PC-9 (cell line): ENCODE data around the gene PDE6C. TPM values are rescaled to one million over a fixed set of nuclear protein-coding genes. Genes with fewer than 3 reads are reported as not detected.

Source experiments
- BruUV-seq: library from RNA; stranded (reverse); fragments of 400-500 nt; replicated peaks from 2 replicates; lab custom pipeline; 2021; lab: Mats Ljungman, UMichigan
- CTCF ChIA-PET: fragments of 300-600 bp; sonication (Branson Sonifier 250); formaldehyde crosslinking; loops from one replicate; lab custom pipeline; 2022; ENCODE audit warnings: antibody characterized with exemption; lab: Charles Lee
- POLR2A ChIA-PET: fragments of 300-600 bp; sonication (Branson Sonifier 250); formaldehyde crosslinking; loops from one replicate; lab custom pipeline; 2022; ENCODE audit warnings: antibody characterized with exemption; ENCODE audit not compliant: unreplicated experiment; lab: Charles Lee
- DNase-seq, 2 experiments: peaks; one replicate each; pipeline versions ENCODE4 v3.0.0 to v3.0.0-alpha.2; 2015 to 2022; ENCODE audit warnings: mixed read lengths in 1 of 2
- H2AFZ ChIP-seq: fragments of 200-600 bp; sonication (generic); 2 replicates; pipeline ENCODE4 v1.8.1; 2017; ENCODE audit warnings: antibody characterized with exemption
- H3F3A ChIP-seq: fragments of 200-600 bp; sonication (generic); 2 replicates; pipeline ENCODE4 v1.8.1; 2017; ENCODE audit warnings: antibody characterized with exemption, mild to moderate bottlenecking, low read depth; ENCODE audit not compliant: insufficient read depth
- H3K27ac ChIP-seq: fragments of 200-600 bp; sonication (generic); 2 replicates; pipeline ENCODE4 v1.6.1; 2016; ENCODE audit warnings: mixed run types
- H3K27me3 ChIP-seq: fragments of 200-600 bp; sonication (generic); 2 replicates; pipeline ENCODE4 v1.6.1; 2016; ENCODE audit warnings: low read depth, mixed run types; ENCODE audit not compliant: insufficient read depth
- H3K36me3 ChIP-seq: fragments of 200-600 bp; sonication (generic); 2 replicates; pipeline ENCODE4 v1.6.1; 2016; ENCODE audit warnings: low read depth, mixed run types
- H3K4me1 ChIP-seq: fragments of 200-600 bp; sonication (generic); replicated peaks from 2 replicates; pipeline ENCODE4 v1.6.1; 2016; ENCODE audit warnings: mixed run types; ENCODE audit not compliant: insufficient read depth
- H3K4me2 ChIP-seq: fragments of 200-600 bp; sonication (generic); 2 replicates; pipeline ENCODE4 v1.6.1; 2017; ENCODE audit warnings: mixed run types
- H3K4me3 ChIP-seq: fragments of 200-600 bp; sonication (generic); 2 replicates; pipeline ENCODE4 v1.6.1; 2016; ENCODE audit warnings: mixed run types
- H3K79me2 ChIP-seq: fragments of 200-600 bp; sonication (generic); 2 replicates; pipeline ENCODE4 v1.6.1; 2017; ENCODE audit warnings: low read depth, mixed run types
- H3K9me2 ChIP-seq: fragments of 200-600 bp; sonication (generic); 2 replicates; pipeline ENCODE4 v1.8.1; 2017; ENCODE audit warnings: mild to moderate bottlenecking; ENCODE audit not compliant: insufficient read depth
- H3K9me3 ChIP-seq: fragments of 200-600 bp; sonication (generic); 2 replicates; pipeline ENCODE4 v1.8.1; 2016; ENCODE audit warnings: low read depth; ENCODE audit not compliant: insufficient read depth
- H4K20me1 ChIP-seq: fragments of 200-600 bp; sonication (generic); 2 replicates; pipeline ENCODE4 v1.8.1; 2017; ENCODE audit not compliant: insufficient read depth
- EZH2 ChIP-seq: fragments of 200-600 bp; sonication (generic); IDR thresholded peaks from 2 replicates; pipeline ENCODE4 v1.8.0; 2017; ENCODE audit warnings: antibody characterized with exemption, low read depth
- intact Hi-C: fragments of 100-400 bp; cut with micrococcal nuclease; formaldehyde crosslinking; loops from one replicate; pipeline ENCODE4 v1.10.0; 2022; ENCODE audit not compliant: unreplicated experiment
- total RNA-seq: library from RNA; stranded (reverse); gene quantifications from 2 replicates; pipeline ENCODE4 v1.2.3, GENCODE V29; 2021
- TF ChIP-seq, protein P1 (sequence below): fragments of 200-600 bp; sonication (generic); conservative IDR thresholded peaks from 2 replicates; pipeline ENCODE4 v1.6.1; 2017; ENCODE audit warnings: mixed run types, antibody characterized with exemption, mild to moderate bottlenecking, moderate library complexity

PDE6C gene
- total RNA-seq, 1 experiment from 2014 or later: not detected

DNA sequence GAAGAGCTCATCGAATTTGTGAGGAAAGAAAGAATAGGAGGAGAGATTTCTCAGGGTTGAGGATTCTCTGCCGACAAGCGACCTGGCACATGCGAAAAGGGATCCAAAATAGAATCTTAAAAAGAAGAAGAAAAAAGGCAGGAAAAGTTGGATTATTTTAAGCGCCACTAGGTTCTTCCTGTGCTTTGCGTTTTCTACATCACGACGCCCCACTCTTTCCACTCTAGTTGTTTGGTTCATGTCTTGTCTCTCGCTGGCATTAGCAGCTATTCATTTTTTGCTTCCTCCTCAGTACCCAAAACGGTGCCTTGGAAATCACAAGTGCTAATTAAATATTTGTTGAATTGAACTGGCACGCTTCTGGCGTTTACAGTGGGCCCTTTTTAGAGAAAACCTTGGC lies 90.7 kb downstream of the PDE6C start:
- no TSS peak for BruUV-seq

DNA sequence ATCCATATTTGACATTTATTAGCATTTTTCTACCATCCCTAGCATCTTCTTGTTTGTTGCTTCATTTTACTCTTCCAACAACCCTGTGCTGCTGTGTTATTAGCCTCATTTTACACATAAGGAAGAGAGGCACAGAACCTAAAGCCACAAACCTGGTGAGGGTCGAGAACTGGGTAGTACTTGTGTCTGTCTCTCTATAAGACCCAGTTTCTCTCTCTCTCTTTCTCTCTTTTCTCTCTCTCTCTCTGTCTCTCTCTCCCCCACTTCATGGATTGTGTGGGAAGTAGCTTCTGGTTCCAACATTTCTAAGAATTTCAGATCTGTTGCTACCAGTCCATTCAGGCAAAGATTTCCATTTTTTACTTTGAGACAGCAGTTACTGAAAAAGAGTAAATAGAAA lies 91.5 kb downstream of the PDE6C start:
- H2AFZ ChIP-seq: 0 out of 2 replicates have a peak overlapping the region, but pooled peaks have one; percentile 52
- no TSS peak for BruUV-seq
- TF ChIP-seq EZH2: no peak
- TF ChIP-seq, protein P1, sequence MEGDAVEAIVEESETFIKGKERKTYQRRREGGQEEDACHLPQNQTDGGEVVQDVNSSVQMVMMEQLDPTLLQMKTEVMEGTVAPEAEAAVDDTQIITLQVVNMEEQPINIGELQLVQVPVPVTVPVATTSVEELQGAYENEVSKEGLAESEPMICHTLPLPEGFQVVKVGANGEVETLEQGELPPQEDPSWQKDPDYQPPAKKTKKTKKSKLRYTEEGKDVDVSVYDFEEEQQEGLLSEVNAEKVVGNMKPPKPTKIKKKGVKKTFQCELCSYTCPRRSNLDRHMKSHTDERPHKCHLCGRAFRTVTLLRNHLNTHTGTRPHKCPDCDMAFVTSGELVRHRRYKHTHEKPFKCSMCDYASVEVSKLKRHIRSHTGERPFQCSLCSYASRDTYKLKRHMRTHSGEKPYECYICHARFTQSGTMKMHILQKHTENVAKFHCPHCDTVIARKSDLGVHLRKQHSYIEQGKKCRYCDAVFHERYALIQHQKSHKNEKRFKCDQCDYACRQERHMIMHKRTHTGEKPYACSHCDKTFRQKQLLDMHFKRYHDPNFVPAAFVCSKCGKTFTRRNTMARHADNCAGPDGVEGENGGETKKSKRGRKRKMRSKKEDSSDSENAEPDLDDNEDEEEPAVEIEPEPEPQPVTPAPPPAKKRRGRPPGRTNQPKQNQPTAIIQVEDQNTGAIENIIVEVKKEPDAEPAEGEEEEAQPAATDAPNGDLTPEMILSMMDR: no peak
- H3F3A ChIP-seq: peaks cover 6% of the 10 kb centered on the region; the same call in 1 of the 2 replicates
- ChIA-PET CTCF (no interaction called here), POLR2A (interaction anchor here (0.8 kb wide), 1 partner anchor 9 kb away, joined by 5 read pairs; no protein-coding TSS in a partner anchor)
- H4K20me1 ChIP-seq: no peaks in the 10 kb centered on the region
- H3K27ac ChIP-seq: no peak overlapping the region
- intact Hi-C loops: loop anchor here (5.0 kb wide), 1 partner anchor 43 kb away; no protein-coding TSS in a partner anchor
- H3K79me2 ChIP-seq: peaks cover 10% of the 10 kb centered on the region; the same call in 1 of the 2 replicates
- H3K4me3 ChIP-seq: no peak overlapping the region
- 0 out of 2 replicates have a peak, but pooled peaks cover 8% of the 10 kb centered on the region for H3K36me3 ChIP-seq
- H3K4me1 ChIP-seq: 0 out of 2 replicates have a peak, but pooled peaks cover 10% of the 10 kb centered on the region
- no peaks in the 10 kb centered on the region for H3K9me2 ChIP-seq
- H3K4me2 ChIP-seq: no peak overlapping the region
- no peaks in the 10 kb centered on the region for H3K27me3 ChIP-seq
- no peaks in the 10 kb centered on the region for H3K9me3 ChIP-seq
- DNase-seq: no peak

More for the DNA sequence above, 90.7 kb downstream of the PDE6C start:
- no peak for DNase-seq
- Histone ChIP-seq H3K27me3 (no peaks in the 10 kb centered on the region), H3F3A (peaks cover 6% of the 10 kb centered on the region; the same call in 1 of the 2 replicates), H3K27ac (peak overlapping the region; percentile 59), H3K36me3 (0 out of 2 replicates have a peak, but pooled peaks cover 9% of the 10 kb centered on the region), H3K4me1 (0 out of 2 replicates have a peak, but pooled peaks cover 10% of the 10 kb centered on the region), H3K4me3 (peak overlapping the region; percentile 77), H3K9me3 (no peaks in the 10 kb centered on the region), H4K20me1 (no peaks in the 10 kb centered on the region), H3K79me2 (peaks cover 10% of the 10 kb centered on the region; the same call in 1 of the 2 replicates), H3K9me2 (no peaks in the 10 kb centered on the region), H3K4me2 (peak overlapping the region; percentile 90), H2AFZ (peak overlapping the region; percentile 97)
- intact Hi-C loops: loop anchor here (5.0 kb wide), 1 partner anchor 44 kb away; no protein-coding TSS in a partner anchor
- TF ChIP-seq EZH2: no peak
- TF ChIP-seq, protein P1: no peak
- ChIA-PET CTCF (interaction anchor here (0.6 to 1.1 kb wide), 3 partner anchors 19 to 95 kb away, joined by 3 to 18 read pairs (median 6); no protein-coding TSS in a partner anchor), POLR2A (interaction anchor here (0.5 to 0.6 kb wide), 3 partner anchors 20 to 100 kb away, joined by 3 to 7 read pairs (median 4); no protein-coding TSS in a partner anchor)

DNA sequence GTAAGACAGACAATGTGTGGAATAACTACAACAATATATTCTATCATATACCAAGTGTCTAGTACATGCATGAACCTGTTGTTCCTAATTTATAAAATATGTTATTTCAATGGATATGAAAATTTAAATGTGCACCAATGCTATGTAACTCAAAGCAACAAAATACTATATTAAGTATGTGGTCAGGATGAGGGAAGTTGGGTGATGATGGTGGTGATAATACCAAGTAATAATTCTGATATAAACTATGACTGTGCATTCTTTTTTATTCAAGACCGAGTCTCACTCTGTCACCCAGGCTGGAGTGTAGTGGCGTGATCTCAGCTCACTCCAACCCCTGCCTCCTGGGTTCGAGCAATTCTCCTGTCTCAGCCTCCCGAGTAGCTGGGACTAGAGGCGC lies 92.1 kb downstream of the PDE6C start:
- no peaks in the 10 kb centered on the region for H4K20me1 ChIP-seq
- peaks cover 10% of the 10 kb centered on the region; the same call in 1 of the 2 replicates for H3K79me2 ChIP-seq
- CTCF ChIA-PET: no interaction called here
- H3K27ac ChIP-seq: no peak overlapping the region
- H3F3A ChIP-seq: peaks cover 6% of the 10 kb centered on the region; the same call in 1 of the 2 replicates
- H3K4me3 ChIP-seq: no peak overlapping the region
- H3K9me2 ChIP-seq: no peaks in the 10 kb centered on the region
- no peaks in the 10 kb centered on the region for H3K27me3 ChIP-seq
- H3K4me1 ChIP-seq: 0 out of 2 replicates have a peak, but pooled peaks cover 10% of the 10 kb centered on the region
- POLR2A ChIA-PET: no interaction called here
- BruUV-seq: no TSS peak
- H3K9me3 ChIP-seq: no peaks in the 10 kb centered on the region
- 0 out of 2 replicates have a peak, but pooled peaks cover 3% of the 10 kb centered on the region for H3K36me3 ChIP-seq
- intact Hi-C loops: loop anchor here (5.0 kb wide), 1 partner anchor 43 kb away; no protein-coding TSS in a partner anchor
- no peak overlapping the region for H3K4me2 ChIP-seq
- TF ChIP-seq EZH2: no peak
- TF ChIP-seq, protein P1: no peak
- no peak overlapping the region for H2AFZ ChIP-seq
- no peak for DNase-seq
